ENCODE data around the gene SVIL.

SVIL gene

GRCh38 chr10:29671228-29671780 is 36.5 kb upstream of the SVIL start:
- no peak for TF ChIP-seq CTCF (IDR thresholded peaks at IDR 0.05; ENCODE audit: low read depth, low read length, missing control alignments)
- no peak for DNase-seq (ENCODE audit: low read depth)

GRCh38 chr10:29670761-29671160 is 36.0 kb upstream of the SVIL start:
- no peak overlapping the region for H3K4me3 ChIP-seq (ENCODE audit: low read depth, low read length)
- TF ChIP-seq CTCF (IDR thresholded peaks at IDR 0.05; ENCODE audit: low read depth, low read length, missing control alignments): no peak
- no peak for DNase-seq (ENCODE audit: low read depth)

More at GRCh38 chr10:29671228-29671780, 36.5 kb upstream of the SVIL start:
- no peak overlapping the region for H3K4me3 ChIP-seq (ENCODE audit: low read depth, low read length)

- TF ChIP-seq CTCF (IDR thresholded peaks at IDR 0.05; ENCODE audit: low read depth, low read length, missing control alignments): no peak
- DNase-seq (ENCODE audit: low read depth): no peak
Measured at GRCh38 chr10:29669149-29669548, 34.4 kb upstream of the SVIL start.

GRCh38 chr10:29668628-29669027 is 33.9 kb upstream of the SVIL start:
- DNase-seq (ENCODE audit: low read depth): no peak
- no peak overlapping the region for H3K4me3 ChIP-seq (ENCODE audit: low read depth, low read length)
- no peak for TF ChIP-seq CTCF (IDR thresholded peaks at IDR 0.05; ENCODE audit: low read depth, low read length, missing control alignments)

More at GRCh38 chr10:29669149-29669548, 34.4 kb upstream of the SVIL start:
- no peak overlapping the region for H3K4me3 ChIP-seq (ENCODE audit: low read depth, low read length)

- H3K4me3 ChIP-seq (ENCODE audit: low read depth, low read length): no peak overlapping the region
- TF ChIP-seq CTCF (IDR thresholded peaks at IDR 0.05; ENCODE audit: low read depth, low read length, missing control alignments): no peak
- DNase-seq (ENCODE audit: low read depth): no peak
Measured at GRCh38 chr10:29667191-29667590, 32.4 kb upstream of the SVIL start.

- DNase-seq (ENCODE audit: low read depth): no peak
- no peak for TF ChIP-seq CTCF (IDR thresholded peaks at IDR 0.05; ENCODE audit: low read depth, low read length, missing control alignments)
- H3K4me3 ChIP-seq (ENCODE audit: low read depth, low read length): no peak overlapping the region
Measured at GRCh38 chr10:29666201-29666600, 31.4 kb upstream of the SVIL start.

- H3K4me3 ChIP-seq (ENCODE audit: low read depth, low read length): no peak overlapping the region
- TF ChIP-seq CTCF (IDR thresholded peaks at IDR 0.05; ENCODE audit: low read depth, low read length, missing control alignments): no peak
- DNase-seq (ENCODE audit: low read depth): no peak
Measured at GRCh38 chr10:29663718-29664117, 28.9 kb upstream of the SVIL start.
